Dedifferentiated amniotic fluid mesenchymal stem cell (primary cell): Measurements from ENCODE around the gene CEP295NL.
"Not testable (repeated sequence)": the region's sequence is repeated elsewhere in the genome, so short reads cannot be mapped to it uniquely, and the experiment has no call there.

Source experiments
- DNase-seq: peaks from one replicate; pipeline ENCODE4 v3.0.0-alpha.2; 2016; ENCODE audit errors: extremely low spot score

The CEP295NL gene

DNA sequence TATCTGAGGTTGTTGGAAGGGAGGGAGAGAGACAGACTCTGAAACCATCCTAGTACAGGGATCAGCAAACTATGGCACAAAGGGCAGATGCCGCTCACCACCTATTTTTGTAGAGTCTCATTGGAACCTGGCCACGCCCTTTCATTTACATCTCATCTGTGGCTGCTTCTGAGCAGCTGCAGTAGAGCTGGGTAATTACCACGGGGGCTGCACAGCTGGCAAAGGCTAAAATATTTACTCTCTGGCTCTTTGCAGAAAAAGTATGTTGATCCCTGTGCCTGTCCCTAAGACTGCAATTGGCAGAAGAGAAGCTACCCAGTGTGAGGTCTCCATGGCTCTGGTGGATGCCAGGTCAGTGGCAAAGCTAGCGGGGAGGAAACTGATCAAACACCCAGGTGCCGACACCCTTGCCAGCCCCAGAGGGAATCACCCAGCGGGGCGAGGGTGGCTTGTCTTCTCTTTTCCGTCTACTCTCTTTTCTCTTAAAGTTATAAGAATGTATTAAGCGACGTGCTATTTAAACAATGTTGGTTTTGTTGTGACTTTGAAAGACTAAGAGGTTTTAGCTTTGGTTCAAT lies 14.0 kb downstream of the CEP295NL start:
- DNase-seq = no peak

DNA sequence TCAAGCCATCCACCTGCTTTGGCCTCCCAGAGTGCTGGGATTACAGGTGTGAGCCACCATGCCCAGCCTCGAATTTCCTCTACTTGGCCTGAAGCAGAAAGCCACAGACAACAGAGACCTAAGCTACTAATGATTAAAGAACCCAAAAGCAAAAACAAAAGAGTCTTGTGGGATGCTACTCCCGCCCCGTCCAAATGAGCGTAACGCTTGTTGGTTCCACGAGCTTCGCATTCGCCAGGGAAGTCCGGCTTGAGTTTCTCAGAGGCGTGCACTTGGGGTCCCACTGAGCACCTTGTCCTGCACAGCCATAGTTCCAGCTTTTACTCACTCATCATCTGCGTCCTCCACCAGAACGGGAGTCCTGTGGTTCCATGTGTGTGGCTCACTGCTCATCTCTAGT lies 16.0 kb downstream of the CEP295NL start:
- no peak for DNase-seq

DNA sequence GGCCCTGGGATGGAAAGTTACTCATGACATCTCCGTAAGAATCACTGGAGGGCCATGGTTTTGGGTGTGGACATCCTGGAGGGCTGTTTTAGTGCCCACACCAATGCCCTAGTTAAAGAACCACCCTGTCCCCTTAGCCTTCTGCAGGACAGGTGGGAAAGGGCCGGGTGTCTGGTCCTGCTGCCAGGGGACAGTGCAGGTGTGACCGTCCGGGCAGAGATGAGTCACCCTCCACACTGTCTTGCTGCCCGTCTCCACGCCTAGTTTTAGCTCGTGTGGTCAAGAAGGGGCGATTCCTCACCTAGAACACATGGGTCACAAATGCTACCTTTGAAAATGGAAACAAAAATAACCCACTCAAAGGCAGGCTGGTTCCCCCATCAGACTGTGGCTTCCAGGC lies 17.0 kb downstream of the CEP295NL start:
- DNase-seq = no peak

DNA sequence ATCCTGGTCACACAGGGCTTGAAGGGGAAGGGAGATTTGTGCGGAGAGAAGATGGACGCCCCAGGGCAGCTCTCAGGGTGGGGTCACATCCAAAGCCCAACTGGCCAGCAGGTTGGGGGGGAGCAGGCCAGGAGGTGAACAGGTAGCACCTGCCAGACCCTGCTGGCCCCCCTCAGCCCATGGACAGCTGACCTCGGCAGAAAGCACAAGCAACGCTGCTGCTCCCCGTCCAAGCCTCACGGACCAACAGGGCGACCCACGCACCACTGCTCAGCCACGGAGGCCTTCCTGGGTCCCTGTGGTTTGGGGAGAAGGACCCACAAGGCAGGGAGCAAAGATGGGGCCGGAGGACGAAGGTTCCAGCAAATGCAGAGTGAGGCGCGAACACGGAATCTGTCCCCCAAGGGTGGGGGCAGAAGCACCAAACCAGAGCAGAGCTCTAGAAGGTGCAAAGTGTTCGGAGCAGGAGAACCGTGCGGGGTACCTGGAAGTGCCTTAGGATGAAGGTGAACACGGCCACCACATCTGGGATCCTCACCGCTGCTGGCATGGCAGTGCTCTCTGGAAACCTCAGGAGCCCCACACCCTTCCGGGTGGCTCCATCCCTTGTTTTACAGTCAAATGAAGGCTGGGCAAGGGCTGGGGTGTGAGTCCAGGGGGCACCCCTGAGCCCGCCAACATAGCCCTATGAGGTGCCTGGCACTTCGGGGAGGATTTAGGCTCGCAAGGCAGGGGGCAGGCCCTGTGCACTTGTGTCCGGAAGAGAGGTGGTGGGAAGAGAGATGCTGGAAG lies 17.9 kb downstream of the CEP295NL start:
- no peak for DNase-seq

DNA sequence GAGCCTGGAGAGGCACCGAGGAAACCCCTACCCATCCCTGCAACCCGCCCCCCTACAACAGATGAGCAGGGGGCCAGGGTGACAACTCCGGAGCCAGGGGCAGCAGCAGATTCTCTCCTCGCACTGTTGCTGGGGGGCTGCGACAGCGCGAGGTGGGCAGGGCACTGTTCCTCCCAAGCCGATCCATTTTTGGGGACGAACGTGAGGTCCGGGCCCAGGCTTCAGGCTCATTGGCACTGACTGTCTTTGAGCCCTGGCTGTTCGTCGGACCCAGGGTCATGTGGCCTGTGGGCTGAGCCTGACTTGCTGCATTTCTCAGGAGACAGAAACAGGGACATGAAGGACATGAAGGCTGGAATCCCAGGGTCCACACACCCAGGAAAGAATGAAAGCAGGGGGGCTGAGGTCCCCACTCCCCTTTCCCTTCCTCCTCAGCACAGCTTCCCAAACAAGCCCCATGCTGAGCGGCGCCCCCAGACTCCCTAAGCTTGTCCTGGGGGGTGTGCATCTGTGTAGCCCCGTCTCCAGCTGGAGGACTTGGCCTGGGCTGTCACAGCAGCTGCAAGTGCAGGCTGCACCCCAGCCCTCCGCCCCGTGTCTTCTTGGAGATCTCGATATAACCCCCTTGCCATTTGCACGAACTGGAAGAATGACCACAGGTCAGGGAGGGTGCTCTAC lies 18.7 kb downstream of the CEP295NL start:
- no peak for DNase-seq

DNA sequence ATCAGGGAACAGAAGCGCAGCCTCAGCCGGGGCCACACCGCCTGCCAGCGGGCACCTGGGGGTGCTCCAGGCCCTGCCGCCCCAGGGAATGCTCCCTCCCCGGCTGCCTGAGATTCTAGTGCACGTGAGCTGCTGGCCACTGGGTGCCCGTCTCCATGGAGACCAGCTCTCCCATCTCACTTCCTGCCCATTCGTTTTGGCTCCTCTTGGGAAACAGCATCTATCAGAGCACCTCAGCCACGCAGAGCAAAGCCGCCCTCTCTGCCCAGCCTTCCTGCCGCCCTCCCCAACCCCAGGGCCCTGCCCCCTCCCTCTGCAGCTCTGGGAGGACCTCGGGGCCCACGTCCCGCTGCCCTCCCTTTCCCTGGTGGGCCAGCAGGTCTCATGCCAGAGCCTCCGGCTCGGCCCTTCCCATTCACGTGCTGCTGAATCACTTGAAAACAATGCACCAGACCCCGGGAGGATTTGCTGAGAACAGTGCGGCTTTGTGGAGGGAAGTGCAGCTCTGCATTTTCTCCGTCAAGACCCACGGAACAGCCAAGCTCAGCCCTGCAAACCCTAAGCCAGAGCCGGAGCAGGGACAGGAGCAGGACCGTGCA lies 19.4 kb downstream of the CEP295NL start:
- DNase-seq = peak; percentile 88

DNA sequence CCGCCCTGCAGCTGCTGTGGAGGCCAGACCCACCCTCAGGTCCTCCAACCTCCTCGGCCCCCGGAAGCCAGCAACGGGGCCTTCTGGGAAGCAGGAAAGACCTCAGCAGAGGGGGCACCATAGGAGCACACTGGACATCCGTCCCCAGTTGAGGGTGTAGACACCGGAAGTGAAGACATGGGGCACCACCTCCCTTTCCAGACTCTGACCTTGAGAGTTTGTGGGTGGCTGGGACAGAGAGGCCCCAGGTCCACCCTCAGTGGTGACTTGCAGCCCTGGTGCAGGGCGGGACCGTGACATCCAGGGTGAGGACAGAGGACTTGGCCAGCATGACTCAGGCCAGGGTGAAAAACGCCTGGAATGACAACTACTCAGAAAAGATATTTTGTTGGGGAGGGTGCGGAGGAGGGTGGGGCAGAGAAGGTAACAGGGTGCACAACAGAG lies 19.9 kb downstream of the CEP295NL start:
- peak; percentile 79 for DNase-seq

DNA sequence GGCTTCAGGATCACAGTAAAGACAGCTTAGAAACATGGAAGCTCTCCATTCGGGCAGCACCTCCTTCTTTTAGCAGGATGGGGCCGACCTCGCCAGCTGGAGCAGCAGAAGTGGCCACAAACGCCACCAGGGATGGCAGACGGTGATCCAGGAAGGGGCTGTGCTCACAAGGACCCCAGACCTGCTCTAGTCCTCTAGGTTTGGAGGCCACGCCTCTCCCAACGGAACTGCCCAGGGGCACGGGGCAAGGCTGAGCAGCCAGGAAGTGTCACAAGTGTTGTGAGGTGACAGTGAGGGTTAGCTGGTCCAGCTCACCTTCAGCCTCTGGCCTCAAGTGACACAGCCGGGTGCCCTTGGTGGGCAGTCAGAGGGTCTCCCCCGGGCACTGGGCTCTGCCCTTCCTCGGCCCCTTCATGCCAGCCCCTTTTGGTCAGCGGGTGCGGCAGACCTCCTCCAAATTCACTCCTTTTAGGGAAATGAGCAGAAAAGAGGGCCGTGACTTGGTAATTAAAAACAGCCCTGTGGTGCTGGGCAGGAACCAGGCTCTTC lies 20.4 kb downstream of the CEP295NL start:
- no peak for DNase-seq

DNA sequence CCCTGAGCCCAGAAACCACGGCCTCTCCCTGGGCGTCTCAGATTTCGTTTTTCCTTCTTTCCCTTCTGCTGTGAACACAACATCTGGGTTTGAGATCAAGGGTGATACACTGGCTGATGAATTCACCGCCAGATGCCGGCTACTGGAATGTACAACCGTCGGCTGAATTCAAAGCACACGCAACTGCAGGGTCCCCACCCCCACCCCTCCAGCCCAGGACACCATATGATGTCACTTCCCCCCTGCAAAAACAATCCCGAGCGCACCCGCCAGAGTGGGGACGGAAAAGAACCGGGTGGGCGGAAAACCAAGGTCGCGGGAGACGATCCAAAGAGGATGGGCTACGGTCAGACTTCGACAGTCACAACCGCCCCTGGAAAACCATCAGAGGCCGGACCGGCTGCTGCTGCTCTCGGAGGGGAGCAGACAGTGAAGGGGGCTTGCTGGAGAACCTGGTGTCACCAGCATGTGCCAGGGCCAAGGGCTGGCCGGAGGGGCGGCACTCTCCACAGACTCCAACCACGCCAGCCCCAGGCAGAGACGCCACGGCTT lies 23.3 kb downstream of the CEP295NL start:
- peak; percentile 92 for DNase-seq

DNA sequence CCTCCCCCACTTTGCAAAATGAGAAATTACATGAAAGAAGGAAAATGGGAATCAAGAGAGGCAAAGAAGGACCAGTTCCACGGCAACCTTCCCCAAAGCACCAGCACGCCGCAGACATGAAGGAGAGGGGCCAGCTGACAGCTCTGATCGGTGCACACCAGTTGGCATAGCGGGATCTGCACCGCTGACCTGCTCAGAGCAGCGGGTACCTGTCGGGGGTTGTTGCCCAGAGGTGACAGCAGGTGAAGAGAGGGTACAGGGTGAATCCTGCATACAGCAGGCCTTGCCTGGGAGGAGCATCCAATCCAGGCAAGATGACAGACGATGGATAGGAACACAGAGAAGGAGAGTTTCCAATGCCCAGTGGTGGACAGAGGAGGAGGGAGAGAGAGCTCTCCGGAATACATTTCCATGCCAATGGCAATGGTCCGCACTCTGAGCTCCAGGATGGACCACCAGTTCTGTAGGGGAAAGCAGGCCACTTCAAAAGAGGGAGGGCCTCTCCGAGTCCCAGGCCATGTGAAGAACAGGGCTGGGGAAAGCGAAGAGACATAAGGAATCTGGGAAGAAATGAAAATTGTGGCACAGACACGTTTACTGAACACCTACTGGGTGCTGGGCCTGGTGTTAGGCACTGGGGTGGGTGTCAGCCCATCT lies 24.0 kb downstream of the CEP295NL start:
- no peak for DNase-seq

DNA sequence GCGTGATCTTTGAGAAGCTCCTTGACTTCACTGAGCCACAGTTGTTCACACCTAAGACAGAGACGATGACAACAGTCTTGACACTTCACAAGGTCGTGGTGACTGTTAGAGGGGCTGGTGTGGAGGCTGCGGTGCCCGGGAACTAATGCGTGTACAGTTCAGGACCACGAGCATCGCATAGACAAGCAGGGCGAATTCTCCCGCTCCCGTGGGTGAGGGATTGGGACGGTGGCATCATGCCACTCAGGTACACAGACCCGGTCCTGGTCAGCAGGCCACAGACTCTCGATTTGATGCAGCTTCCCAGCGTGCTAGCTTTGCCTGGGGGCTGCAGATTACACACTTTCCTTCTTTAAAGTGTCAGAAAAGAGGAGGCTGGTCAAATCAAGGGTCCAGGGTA lies 24.7 kb downstream of the CEP295NL start:
- no peak for DNase-seq

DNA sequence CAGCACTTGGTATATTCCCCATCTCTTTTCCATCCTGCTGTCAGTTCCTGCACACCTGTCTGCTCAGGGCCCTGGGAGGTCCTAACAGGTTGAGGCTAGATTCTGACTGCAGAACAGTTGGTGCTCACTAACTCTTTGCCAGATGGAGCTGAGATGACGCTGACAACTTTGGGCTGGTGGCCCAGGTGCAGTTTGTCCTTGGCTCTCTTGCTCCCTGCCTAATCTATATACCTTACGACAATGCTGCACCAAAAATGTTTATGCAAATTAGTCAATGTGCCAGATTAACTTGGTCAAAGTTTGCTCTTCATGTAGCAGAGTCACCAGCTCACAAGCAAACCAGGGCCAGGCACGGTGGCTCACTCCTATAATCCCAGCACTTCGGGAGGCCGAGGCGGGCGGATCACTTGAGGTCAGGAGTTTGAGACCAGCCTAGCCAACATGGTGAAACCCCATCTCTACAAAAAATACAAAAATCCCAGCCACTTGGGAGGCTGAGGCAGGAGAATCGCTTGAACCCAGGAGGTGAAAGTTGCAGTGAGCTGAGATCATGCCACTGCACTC lies 26.0 kb downstream of the CEP295NL start:
- not testable (repeated sequence) for DNase-seq

DNA sequence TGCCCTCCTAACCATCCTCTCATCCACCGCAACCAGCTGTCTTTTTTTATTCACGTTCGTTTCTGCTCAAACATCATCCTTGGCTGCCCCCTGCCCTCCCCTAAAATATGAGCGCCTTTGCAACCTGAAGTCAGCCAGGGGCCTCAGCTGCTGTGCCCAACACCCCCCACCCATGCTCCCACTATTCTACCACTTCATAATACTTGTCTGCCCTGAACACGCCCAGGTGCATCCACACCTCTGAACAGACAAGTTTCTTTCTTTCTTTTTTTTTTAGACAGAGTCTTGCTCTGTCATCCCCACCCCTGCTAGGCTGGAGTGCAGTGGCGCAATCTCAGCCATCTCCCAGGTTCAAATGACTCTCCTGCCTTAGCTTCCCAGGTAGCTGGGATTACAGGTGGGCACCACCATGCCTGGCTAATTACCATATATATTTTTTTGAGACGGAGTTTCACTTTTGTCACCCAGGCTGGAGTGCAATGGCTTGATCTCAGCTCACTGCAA lies 26.9 kb downstream of the CEP295NL start:
- DNase-seq = no peak

DNA sequence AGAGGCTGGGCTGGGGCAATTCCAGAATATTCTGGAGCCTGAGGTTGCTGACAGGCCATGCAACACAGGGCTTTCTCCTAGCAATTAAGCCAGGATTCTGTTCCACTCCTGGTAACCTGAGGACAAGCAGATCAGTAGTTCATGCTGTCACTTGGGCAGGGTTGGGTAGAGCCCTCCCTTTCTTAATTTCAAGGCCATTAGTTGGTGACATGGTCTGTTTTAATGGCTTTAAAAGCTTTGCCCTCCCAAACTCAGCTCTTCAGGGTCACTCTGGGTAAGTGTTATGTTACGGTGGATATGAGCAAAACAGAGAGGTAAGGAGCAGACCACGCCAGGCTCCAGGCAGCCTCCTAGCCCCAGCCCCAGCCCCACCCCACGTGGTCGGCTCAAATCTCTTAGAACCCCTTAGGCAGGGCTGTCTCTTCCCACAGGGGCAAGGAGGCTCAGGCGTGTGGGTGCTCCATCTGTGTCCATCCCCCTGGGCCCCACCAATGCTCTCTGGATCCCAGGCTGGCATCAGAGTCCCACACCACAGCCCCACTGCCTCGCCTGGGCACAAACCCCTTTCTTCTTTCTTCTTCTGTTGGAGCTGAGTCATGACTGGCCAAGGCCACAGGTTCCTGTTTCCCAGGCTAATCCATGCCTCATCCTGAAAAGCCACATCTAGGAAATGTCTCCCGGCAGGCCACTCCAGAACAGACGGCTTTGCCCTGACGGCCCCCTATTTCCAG lies 27.5 kb downstream of the CEP295NL start:
- DNase-seq = no peak

DNA sequence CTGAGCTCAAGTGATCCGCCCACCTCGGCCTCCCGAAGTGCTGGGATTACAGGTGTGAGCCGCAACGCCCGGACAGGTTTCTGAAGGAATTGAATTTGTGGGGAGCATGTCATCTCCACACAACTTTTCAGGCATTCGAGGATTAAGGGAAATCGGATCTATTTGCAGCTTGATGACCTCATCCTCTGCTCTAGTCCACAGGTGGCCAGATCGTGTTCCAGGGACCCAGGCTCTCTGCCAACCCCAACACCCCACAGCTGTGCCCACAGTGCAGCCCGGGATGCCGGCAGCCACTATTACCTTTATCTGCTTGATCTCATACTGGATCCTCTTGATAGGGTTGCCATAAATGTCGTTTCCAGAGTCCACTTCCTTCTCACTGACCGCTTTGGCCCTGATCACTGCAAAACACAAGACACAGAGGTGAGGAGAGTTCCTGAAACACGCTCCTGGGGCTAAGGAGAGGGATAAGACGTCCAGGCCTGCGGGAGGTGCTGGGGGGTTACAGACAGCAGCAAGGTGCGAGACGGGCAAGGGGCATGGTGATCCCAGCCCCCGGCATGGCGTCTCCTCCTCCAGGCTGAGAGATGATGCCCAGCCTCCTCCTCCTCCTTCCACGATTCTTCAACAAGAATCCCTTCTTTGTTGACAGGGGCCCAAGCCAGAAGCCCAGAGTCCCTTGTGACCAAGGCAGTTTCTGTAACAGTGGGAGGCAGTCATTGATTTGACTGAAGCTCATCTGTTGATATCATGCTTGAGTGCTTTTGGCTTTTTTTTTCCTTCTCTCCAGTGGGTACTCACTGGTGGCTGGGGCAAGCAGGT lies 29.3 kb downstream of the CEP295NL start:
- no peak for DNase-seq

DNA sequence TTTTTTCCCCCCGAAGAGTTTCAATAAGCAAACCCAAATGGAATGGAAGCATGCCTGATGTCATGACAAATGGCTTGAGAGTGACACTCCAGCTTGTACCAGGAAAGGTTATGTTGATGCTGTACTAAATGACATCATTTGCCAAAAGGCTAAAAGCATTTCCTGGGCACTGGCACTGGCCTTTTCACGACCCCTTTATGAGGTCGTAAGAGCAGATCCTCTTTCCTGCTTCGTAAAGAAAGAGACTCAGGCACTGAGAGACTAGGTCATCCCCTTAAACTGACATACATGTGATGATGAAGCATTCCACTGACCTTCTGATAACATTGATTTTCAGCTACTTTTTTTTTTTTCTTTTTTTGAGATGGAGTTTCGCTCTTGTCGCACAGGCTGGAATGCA lies 30.5 kb downstream of the CEP295NL start:
- no peak for DNase-seq

DNA sequence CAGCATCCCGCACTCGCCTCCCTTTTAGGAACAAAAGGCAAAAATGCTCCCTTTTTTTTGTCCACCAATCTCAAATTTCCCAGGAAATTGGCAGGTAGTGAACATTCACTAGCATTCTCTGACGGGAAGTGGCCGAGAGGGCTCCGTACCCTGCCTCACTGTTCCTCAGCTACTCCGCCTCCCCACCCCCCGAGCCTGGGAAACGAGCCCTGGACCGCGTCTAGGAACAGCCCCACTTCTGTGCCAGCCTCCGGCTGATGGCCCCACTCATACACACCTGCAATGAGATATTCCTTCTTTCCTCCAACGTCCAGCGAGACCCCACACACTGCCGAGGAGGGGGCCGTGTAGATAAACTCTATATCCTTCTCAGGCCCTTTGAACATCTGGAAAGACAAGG lies 32.4 kb downstream of the CEP295NL start:
- DNase-seq = no peak

DNA sequence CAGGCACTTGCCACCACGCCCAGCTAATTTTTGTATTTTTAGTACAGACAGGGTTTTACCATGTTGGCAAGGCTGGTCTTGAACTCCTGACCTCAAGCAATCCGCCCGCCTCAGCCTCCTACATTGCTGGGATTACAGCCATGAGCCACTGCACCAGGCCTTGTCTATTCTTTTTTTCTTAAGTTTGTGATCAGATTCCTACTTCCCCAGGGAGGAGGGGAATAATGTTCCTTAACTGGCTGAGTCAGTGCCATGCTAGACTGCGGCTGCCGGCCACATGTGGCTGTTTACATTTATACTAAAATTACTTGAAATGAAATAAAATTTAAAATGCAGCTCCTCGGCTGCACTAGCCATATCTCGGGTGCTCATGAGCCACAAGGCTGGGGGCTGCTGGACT lies 34.6 kb downstream of the CEP295NL start:
- peak; percentile 84 for DNase-seq

DNA sequence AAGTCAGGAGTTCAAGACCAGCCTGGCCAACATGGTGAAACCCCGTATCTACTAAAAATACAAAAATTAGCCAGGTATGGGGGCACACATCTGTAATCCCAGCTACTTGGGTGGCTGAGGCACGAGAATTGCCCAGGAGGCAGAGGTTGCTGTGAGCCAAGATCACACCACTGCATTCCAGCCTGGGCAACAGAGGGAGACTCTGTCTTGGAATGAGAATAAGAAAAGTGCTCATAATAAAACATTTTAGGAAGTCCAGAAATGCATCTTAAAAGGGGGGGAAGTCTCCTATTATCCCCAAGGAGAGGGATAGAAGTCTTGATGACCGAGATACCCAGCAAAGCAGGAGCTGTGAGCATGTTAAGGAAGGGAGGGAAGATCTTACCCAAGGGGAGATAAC lies 36.0 kb downstream of the CEP295NL start:
- DNase-seq = not testable (repeated sequence)
